A673 (cell line): ENCODE measurements around the gene NUTM2E. TPM values are rescaled to one million over a fixed set of nuclear protein-coding genes. Genes with fewer than 3 reads are reported as not detected.
"Not testable (repeated sequence)": the region's sequence is repeated elsewhere in the genome, so short reads cannot be mapped to it uniquely, and the experiment has no call there.

ENCODE experiments used
- BruUV-seq: library from RNA; stranded (reverse); fragments of 400-500 nt; replicated peaks from 2 replicates; lab custom pipeline; 2021; lab: Mats Ljungman, UMichigan
- CTCF ChIA-PET: fragments of 300-600 bp; sonication (Branson Sonifier 250); formaldehyde crosslinking; loops from one replicate; lab custom pipeline; 2022; ENCODE audit warnings: antibody characterized with exemption; lab: Charles Lee
- POLR2A ChIA-PET: fragments of 300-600 bp; sonication (Branson Sonifier 250); formaldehyde crosslinking; loops from one replicate; lab custom pipeline; 2022; ENCODE audit warnings: antibody characterized with exemption; ENCODE audit not compliant: low non-redundant PET; lab: Charles Lee
- DNase-seq: peaks from one replicate; pipeline ENCODE4 v3.0.0-alpha.2; 2015; ENCODE audit warnings: low spot score
- H3K27ac ChIP-seq: fragments of 200-600 bp; sonication (generic); 2 replicates; pipeline ENCODE4 v1.5.1; 2016; ENCODE audit warnings: mixed run types, low read depth, mild to moderate bottlenecking, mixed read lengths, antibody characterized with exemption, low read length; ENCODE audit not compliant: poor library complexity, severe bottlenecking
- H3K27me3 ChIP-seq: fragments of 200-600 bp; sonication (generic); replicated peaks from 2 replicates; pipeline ENCODE4 v1.6.1; 2017; ENCODE audit warnings: mixed run types, low read depth, mild to moderate bottlenecking, mixed read lengths, antibody characterized with exemption, low read length; ENCODE audit not compliant: insufficient read depth, poor library complexity
- H3K36me3 ChIP-seq: fragments of 200-600 bp; sonication (generic); 2 replicates; pipeline ENCODE4 v1.6.1; 2016; ENCODE audit warnings: mixed run types, mild to moderate bottlenecking, mixed read lengths, antibody characterized with exemption, low read length; ENCODE audit not compliant: insufficient read depth, poor library complexity, severe bottlenecking
- H3K4me1 ChIP-seq: fragments of 200-600 bp; sonication (generic); 2 replicates; pipeline ENCODE4 v1.6.1; 2017; ENCODE audit warnings: mixed run types, mild to moderate bottlenecking, mixed read lengths, antibody characterized with exemption, low read length; ENCODE audit not compliant: insufficient read depth, poor library complexity, severe bottlenecking
- H3K4me3 ChIP-seq: fragments of 200-600 bp; sonication (generic); 2 replicates; pipeline ENCODE4 v1.5.1; 2016; ENCODE audit warnings: low read depth, mixed run types, mild to moderate bottlenecking, mixed read lengths, low read length; ENCODE audit not compliant: poor library complexity, severe bottlenecking
- H3K9me3 ChIP-seq: fragments of 200-600 bp; sonication (generic); 2 replicates; pipeline ENCODE4 v1.6.1; 2016; ENCODE audit warnings: mixed run types, low read depth, mild to moderate bottlenecking, mixed read lengths, antibody characterized with exemption, low read length; ENCODE audit not compliant: poor library complexity, severe bottlenecking
- intact Hi-C: fragments of 100-400 bp; cut with micrococcal nuclease; formaldehyde crosslinking; loops from one replicate; pipeline ENCODE4 v1.10.0; 2022; ENCODE audit not compliant: unreplicated experiment
- total RNA-seq: library from RNA; stranded (reverse); gene quantifications from 2 replicates; pipeline ENCODE4 v1.2.3, GENCODE V29; 2021

NUTM2E gene
- total RNA-seq, 1 experiment from 2014 or later: 0.49 TPM

DNA sequence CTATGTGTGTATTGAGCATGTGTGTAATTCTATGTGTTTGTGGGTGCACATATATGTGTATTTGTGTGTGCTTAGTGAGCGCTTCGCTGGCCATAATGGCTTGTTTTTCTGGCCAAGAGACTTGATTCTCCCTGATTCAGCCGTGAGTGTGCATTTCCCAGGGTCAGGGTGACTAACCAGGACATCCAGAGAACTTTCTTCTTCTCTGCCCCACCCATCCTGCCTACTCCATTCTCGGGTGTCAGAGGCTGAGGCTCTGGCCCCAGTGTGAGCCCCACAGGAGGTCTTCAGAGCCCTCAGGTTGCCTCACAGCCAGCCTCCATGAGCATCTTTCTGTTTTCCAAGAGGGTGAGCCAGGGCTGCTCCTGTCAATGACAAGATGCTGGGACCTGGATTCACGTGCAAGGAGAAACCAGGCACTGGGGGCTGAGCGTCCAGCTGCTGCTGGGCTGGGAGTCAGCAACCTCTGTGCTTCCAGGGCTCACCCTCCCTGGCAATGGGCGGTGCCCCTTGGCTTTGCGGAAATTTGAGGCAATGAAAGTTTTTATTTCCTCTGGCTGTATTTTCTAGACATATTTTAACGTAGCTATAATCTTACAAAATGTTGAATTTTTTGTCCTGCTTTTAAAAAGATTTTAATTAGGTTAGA, 40.5 kb downstream of the NUTM2E start:
- DNase-seq, BruUV-seq, POLR2A ChIA-PET, H3K9me3 ChIP-seq, H3K27me3 ChIP-seq, H3K36me3 ChIP-seq, H3K4me1 ChIP-seq, intact Hi-C loops, H3K4me3 ChIP-seq, CTCF ChIA-PET, H3K27ac ChIP-seq: not testable (repeated sequence)

DNA sequence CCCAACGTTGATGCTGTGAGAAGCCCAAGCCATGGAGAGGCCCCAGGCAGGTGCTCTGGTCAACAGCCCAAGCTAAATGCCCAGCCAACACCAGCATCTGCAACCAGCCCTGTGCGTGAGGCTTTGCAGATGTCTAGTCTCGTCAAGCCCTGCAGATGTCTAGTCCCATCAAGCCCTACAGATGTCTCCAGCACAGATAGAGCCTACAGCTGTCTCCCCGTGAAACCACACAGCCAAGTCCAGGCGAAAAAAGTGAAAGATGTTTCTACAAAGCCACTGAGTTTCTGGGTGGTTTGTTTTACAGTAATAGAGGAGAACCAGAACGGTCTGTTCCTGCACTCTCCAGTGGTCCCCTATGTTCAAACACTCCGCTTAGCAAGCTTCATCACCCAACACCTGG, 41.5 kb downstream of the NUTM2E start:
- H3K9me3 ChIP-seq, BruUV-seq, H3K27me3 ChIP-seq, H3K27ac ChIP-seq, H3K4me3 ChIP-seq, intact Hi-C loops, H3K36me3 ChIP-seq, DNase-seq, CTCF ChIA-PET, POLR2A ChIA-PET, H3K4me1 ChIP-seq: not testable (repeated sequence)

DNA sequence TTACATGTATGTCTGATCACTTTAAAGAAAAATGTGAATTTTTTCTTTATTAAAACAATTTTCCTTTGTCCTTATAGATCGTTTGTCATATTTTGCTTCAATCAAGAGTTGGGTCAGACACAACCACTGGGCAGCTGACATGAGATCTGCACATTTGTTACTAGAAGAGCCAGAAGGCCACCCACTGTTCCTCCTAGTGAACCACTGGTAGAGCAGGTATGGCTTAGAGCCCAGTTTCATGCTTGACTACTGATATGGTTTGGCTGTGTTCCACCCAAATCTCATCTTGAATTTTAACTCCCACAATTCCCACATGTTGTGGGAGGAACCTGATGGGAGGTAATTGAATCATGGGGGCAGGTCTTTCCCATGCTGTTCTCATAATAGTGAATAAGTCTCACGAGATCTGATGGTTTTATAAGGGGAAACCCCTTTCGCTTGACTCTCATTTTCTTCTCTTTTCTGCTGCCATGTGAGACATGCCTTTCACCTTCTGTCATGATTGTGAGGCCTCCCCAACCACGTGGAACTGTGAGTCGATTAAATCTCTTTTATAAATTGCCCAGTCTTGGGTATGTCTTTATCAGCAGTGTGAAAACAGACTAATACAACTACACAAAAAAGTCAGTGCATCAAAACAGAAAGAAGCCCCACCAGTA, 43.0 kb downstream of the NUTM2E start:
- DNase-seq, H3K9me3 ChIP-seq, H3K36me3 ChIP-seq, POLR2A ChIA-PET, intact Hi-C loops, H3K4me3 ChIP-seq, CTCF ChIA-PET, H3K27ac ChIP-seq, H3K4me1 ChIP-seq, H3K27me3 ChIP-seq, BruUV-seq: not testable (repeated sequence)

DNA sequence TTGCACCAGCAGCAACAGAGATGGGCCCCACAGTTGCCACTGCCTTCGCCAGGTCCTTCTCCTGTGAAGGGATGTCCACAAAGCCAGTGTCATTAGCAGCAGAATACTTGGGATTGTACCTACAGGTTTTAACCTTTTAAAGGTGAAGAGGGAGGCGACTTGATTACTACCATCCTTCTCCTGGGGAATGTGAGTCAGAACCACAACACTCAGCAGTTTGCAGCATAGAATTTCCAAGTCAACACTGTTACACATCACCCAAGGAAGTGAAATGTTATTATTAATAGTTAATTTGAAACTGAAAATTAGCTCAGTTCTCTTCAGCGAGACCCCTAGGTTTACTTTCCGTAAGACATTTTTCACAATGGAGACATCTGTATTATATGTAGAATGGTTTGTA, 45.2 kb downstream of the NUTM2E start:
- POLR2A ChIA-PET, H3K36me3 ChIP-seq, BruUV-seq, H3K27ac ChIP-seq, DNase-seq, H3K4me1 ChIP-seq, H3K4me3 ChIP-seq, CTCF ChIA-PET, intact Hi-C loops, H3K9me3 ChIP-seq, H3K27me3 ChIP-seq: not testable (repeated sequence)

Other genes with a start within 250 kb of the NUTM2E start
- gene SFTPA1, start 215.8 kb upstream of the NUTM2E start, total RNA-seq: not detected in 2 replicates
- gene NUTM2B, start 123.5 kb upstream of the NUTM2E start, total RNA-seq: 1.0 TPM in 2 replicates
- not detected in 2 replicates for gene SFTPD, start 122.4 kb downstream of the NUTM2E start, total RNA-seq